SJCRH30 (cell line): ENCODE data around the gene PFKFB1. TPM values are rescaled to one million over a fixed set of nuclear protein-coding genes. Genes with fewer than 3 reads are reported as not detected.
"Not testable (repeated sequence)": the region's sequence is repeated elsewhere in the genome, so short reads cannot be mapped to it uniquely, and the experiment has no call there.

Experiments
- DNase-seq, 2 experiments: peaks; one replicate each; pipeline ENCODE4 v3.0.0-alpha.2; 2015 to 2020
- H3K27ac ChIP-seq: fragments of 250-450 bp; sonication (Bioruptor Pico); 2 replicates; pipeline ENCODE4 v1.5.1; 2020; ENCODE audit warnings: mild to moderate bottlenecking, moderate library complexity
- H3K27me3 ChIP-seq: fragments of 250-450 bp; sonication (Bioruptor Pico); 2 replicates; pipeline ENCODE4 v1.5.1; 2020; ENCODE audit warnings: mild to moderate bottlenecking, moderate library complexity
- H3K36me3 ChIP-seq: fragments of 250-450 bp; sonication (Bioruptor Pico); 2 replicates; pipeline ENCODE4 v1.5.1; 2020; ENCODE audit warnings: mild to moderate bottlenecking, moderate library complexity
- H3K4me1 ChIP-seq: fragments of 250-450 bp; sonication (Bioruptor Pico); 2 replicates; pipeline ENCODE4 v1.5.1; 2020; ENCODE audit warnings: mild to moderate bottlenecking, moderate library complexity
- H3K4me3 ChIP-seq: fragments of 250-450 bp; sonication (Bioruptor Pico); 2 replicates; pipeline ENCODE4 v1.5.1; 2020; ENCODE audit warnings: mild to moderate bottlenecking, moderate library complexity
- H3K9me3 ChIP-seq: fragments of 250-450 bp; sonication (Bioruptor Pico); replicated peaks from 2 replicates; pipeline ENCODE4 v1.5.1; 2020; ENCODE audit warnings: mild to moderate bottlenecking, moderate library complexity
- total RNA-seq: library from RNA; depleted of rRNA; stranded (reverse); fragments of >200 nt; shearing (Covaris generic); gene quantifications from 2 replicates; pipeline ENCODE4 v1.2.3, GENCODE V29; 2014

PFKFB1 gene
- total RNA-seq, 1 experiment from 2014 or later, result 0.14 TPM

DNA sequence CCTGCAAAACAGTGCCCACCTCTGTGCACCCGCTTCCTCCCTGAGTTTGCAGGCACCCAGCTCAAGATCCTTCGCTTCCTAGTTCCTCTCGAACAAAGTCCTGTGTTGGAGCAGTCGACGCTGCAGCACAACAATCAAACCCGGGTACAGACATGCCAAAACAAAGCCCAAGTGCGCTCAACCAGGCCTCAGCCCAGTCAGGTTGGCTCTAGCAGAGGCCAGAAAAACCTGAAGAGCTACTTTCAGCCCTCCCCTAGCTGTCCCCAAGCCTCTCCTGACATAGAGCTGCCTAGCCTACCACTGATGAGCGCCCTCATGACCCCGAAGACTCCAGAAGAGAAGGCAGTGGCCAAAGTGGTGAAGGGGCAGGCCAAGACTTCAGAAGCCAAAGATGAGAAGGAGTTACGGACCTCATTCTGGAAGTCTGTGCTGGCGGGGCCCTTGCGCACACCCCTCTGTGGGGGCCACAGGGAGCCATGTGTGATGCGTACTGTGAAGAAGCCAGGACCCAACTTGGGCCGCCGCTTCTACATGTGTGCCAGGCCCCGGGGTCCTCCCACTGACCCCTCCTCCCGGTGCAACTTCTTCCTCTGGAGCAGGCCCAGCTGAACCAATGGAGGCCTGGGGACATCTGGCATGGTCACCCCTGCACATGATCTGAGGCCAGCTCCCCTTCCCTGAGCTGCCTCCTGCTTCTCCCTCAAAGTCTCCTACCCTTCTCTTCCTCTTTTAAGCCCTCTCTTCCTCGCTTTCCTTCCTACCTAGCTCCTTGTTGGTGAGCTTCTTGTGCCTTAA is 13.0 kb upstream of the PFKFB1 start:
- no peak overlapping the region for H3K27ac ChIP-seq
- no peaks in the 10 kb centered on the region for H3K9me3 ChIP-seq
- H3K4me1 ChIP-seq, result no peaks in the 10 kb centered on the region
- no peaks in the 10 kb centered on the region for H3K27me3 ChIP-seq
- no peaks in the 10 kb centered on the region for H3K36me3 ChIP-seq
- no peak for DNase-seq
- H3K4me3 ChIP-seq, result no peak overlapping the region

DNA sequence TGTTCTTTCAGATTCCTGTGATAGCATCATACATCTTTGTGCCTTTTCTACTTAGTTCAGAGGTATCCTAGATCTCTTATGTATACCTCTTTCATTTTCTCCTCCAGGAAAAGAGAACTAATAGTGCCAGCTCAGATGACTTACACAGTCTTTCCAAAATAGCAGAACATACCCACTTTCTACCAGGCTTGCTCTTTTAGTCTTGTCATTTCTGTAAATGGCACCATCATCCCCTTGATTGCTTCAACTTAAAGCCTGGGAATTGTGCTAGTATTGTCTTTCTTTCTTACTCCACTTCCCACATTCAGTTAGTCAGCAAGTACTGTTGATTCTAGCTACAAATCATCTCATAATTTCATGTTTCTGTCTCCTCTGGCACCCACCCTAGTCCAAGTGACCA is 11.3 kb upstream of the PFKFB1 start:
- H3K36me3 ChIP-seq, result no peaks in the 10 kb centered on the region
- no peak overlapping the region for H3K4me3 ChIP-seq
- no peaks in the 10 kb centered on the region for H3K27me3 ChIP-seq
- no peak for DNase-seq
- H3K4me1 ChIP-seq, result no peaks in the 10 kb centered on the region
- no peaks in the 10 kb centered on the region for H3K9me3 ChIP-seq
- no peak overlapping the region for H3K27ac ChIP-seq

DNA sequence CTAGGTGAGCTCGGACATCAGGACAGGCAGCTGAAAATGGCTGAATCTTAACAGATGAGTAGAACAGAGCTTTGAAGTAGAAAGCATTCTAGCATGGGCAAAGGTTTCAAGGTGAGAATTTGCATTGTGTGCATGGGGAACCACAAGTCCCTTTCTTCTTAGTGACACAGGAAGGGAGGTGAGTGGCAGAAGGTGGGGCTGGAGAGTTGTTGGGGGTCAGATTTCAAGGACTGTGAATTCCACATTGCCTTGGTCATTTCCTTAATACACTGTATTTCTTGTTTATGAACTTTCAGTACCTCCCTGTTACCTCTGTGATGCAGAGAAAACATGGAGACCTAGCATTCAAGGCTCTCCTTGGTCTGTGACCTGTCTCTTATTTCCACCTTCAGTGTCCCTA is 10.2 kb upstream of the PFKFB1 start:
- no peak for DNase-seq
- no peak overlapping the region for H3K4me3 ChIP-seq
- H3K27me3 ChIP-seq, result no peaks in the 10 kb centered on the region
- H3K4me1 ChIP-seq, result no peaks in the 10 kb centered on the region
- no peaks in the 10 kb centered on the region for H3K9me3 ChIP-seq
- H3K36me3 ChIP-seq, result no peaks in the 10 kb centered on the region
- no peak overlapping the region for H3K27ac ChIP-seq

DNA sequence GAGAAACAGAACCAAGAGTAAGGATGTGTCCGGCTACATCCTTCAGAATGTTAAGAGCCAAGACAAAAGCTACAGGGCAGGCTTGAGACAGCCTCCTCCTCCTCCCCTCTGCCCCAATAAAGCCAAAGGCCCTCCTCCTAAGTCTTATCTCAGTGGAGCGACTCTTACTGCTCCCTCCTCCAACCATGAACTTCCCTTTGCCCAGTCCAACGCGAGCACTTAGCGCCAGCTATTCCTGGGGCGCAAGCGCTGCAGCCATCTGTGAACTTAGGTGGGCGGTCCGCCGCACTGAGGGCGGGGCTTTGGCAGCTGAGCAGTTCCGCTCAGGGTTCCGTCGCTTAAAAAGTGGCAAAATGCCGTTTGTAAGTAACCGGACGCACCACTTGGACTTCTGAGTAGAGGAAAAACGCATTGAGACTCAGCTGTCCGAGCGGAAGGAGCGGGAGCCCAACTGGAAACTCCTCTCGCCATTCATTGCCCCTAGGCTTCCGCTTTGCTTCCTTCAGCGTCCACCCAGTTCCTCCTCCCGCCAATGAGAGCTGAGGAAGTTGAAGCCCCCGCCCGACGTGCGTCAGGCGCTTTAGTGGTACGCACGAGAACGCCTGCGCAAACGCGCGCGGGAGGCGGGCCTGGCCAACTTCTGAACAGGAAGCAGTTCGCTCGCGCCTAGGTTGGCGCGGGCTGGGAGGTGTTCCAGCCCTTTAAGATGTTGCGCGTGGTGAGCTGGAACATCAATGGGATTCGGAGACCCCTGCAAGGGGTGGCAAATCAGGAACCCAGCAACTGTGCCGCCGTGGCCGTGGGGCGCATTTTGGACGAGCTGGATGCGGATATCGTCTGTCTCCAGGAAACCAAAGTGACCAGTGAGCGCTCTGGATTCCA is 6.0 kb upstream of the PFKFB1 start, which contains the start of gene APEX2:
Gene APEX2, plus strand, starts transcription at position 647 of the 882 bp plus-strand sequence. Its CDS starts 60 bp downstream, at position 707.
- Histone ChIP-seq H3K27me3 (no peaks in the 10 kb centered on the region), H3K27ac (peak within 1 kb of the TSS; percentile 80), H3K36me3 (no peaks in the 10 kb centered on the region), H3K4me1 (no peaks in the 10 kb centered on the region), H3K9me3 (no peaks in the 10 kb centered on the region), H3K4me3 (peak within 1 kb of the TSS; percentile 67)
- peak; percentile 83 to 85 for DNase-seq

DNA sequence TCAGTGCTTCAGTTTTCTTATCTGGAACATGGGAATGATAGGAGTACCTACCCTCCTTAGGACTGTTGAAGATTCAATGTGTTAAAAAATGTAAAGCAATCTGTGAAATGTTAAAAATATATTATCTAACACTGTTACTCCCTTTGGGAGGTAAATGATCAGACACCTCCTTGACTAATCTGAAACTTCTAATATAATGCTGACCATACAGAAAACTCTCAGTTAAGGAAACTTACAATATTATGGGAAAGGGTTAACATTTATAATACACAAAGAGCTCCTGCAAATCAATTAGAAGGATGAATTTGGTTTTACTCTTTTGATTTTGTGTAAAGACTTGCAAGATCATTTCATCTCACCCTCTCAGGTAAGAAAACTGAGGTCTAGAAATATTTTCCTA is 1.6 kb upstream of the PFKFB1 start:
- Histone ChIP-seq H3K4me3 (no peak overlapping the region), H3K4me1 (no peaks in the 10 kb centered on the region), H3K9me3 (no peaks in the 10 kb centered on the region), H3K36me3 (no peaks in the 10 kb centered on the region), H3K27me3 (no peaks in the 10 kb centered on the region), H3K27ac (no peak overlapping the region)
- no peak for DNase-seq

DNA sequence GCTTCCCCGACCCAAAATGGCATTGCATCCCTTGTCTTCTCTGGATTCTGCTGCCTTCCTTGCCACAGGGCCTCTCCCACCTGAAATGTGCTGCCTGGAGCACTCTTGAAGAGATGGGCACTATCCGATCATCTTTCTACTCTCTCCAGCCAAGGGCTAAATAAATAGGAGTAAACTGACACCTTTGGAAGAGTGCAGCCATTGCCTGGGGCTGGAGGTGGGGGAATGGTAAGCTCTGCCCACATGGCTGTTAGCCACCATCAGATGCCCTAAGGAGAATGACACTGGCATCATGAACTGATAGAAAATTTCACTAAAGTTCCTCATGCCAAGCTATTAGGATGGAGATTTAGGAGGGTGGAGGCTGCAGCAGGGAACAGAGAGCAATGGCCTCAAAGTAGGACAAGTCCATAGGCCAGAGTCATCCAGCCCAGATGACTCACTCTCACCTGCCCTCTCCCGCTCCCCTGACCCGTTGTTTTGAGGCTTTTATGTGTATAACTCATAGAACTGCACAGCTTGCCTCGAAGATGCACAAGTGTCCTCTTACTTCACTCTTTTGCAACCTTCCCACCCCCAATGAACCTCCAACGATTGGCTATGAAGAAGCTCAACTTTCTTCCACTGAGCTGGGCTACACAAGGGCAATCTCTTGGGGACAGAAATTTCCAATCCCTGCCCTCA is 822 bp upstream of the PFKFB1 start:
- H3K4me1 ChIP-seq, result no peaks in the 10 kb centered on the region
- H3K4me3 ChIP-seq, result no peak overlapping the region
- H3K27me3 ChIP-seq, result no peaks in the 10 kb centered on the region
- no peaks in the 10 kb centered on the region for H3K36me3 ChIP-seq
- no peaks in the 10 kb centered on the region for H3K9me3 ChIP-seq
- no peak for DNase-seq
- H3K27ac ChIP-seq, result no peak overlapping the region

DNA sequence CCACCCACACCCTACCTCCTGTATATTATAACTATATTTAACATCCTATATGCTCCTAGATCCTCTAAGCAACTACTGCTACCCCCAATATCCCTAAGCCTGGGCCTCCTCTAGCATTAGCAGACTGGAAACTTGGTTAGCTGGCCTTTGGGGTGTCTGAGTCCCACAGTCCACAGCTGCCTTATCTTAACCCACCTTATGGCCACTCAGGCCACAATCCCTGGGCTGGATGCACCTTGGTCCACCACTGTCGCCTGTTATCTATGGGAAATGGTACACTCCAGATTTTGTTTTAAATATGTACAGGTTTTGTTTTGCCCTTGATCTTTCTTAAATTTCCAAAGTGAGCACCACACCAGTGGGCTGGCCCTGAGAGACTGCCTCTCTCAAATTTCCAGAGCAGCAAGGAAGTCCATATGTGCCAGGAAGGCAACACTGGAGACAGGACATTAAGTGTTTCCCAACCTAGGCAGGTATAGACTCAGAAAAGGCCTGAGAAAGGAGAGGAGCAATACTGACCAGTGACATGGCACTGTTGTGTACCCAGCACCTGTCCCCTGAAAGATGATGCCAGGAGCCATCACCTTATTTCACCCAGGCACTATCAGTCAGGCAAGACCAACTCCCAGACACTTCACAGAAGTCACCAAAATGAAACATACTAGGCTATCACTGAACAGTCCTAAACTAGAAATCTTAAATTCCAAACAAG is 921 bp downstream of the PFKFB1 start:
- Histone ChIP-seq H3K4me3 (no peak overlapping the region), H3K4me1 (no peaks in the 10 kb centered on the region), H3K27ac (no peak overlapping the region), H3K27me3 (no peaks in the 10 kb centered on the region), H3K36me3 (no peaks in the 10 kb centered on the region), H3K9me3 (no peaks in the 10 kb centered on the region)
- DNase-seq, result no peak

DNA sequence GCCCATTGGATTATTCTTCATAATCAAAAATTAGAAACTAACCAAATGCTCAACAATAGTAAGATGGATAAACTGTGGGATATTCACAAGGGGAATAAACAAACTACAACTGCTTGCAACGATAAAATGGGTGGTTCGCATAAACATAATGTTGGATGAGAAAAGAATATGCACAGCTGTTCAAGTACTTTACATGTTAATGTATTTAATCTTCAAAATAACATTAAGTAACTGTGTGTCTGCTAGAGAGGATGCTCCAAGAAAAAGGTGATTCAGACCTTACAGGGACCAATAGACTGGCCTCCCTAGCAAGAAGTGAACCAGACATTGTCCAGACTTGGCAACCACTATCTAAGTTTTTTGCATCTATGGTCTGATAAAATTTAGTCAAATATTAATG is 2.3 kb downstream of the PFKFB1 start:
- no peaks in the 10 kb centered on the region for H3K27me3 ChIP-seq
- no peaks in the 10 kb centered on the region for H3K9me3 ChIP-seq
- no peak overlapping the region for H3K4me3 ChIP-seq
- H3K27ac ChIP-seq, result no peak overlapping the region
- no peak for DNase-seq
- H3K36me3 ChIP-seq, result no peaks in the 10 kb centered on the region
- no peaks in the 10 kb centered on the region for H3K4me1 ChIP-seq

DNA sequence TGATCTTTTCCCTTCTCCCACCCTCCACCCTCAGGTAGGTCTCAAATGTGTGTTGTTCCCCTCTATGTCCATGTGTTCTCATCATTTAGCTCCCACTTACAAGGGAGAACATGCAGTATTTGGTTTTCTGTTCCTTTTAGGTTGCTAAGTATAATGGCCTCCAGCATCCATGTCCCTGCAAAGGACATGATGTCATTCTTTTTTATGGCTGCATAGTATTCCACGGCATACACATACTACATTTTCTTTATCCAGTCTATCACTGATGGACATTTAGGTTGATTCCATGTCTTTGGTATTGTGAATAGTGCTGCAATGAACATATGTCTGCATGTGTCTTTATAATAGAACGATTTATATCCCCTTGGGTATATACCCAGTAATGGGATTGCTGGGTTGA is 10.7 kb downstream of the PFKFB1 start:
- H3K4me3 ChIP-seq, H3K4me1 ChIP-seq, H3K27ac ChIP-seq, H3K9me3 ChIP-seq, DNase-seq, H3K27me3 ChIP-seq, H3K36me3 ChIP-seq: not testable (repeated sequence)

DNA sequence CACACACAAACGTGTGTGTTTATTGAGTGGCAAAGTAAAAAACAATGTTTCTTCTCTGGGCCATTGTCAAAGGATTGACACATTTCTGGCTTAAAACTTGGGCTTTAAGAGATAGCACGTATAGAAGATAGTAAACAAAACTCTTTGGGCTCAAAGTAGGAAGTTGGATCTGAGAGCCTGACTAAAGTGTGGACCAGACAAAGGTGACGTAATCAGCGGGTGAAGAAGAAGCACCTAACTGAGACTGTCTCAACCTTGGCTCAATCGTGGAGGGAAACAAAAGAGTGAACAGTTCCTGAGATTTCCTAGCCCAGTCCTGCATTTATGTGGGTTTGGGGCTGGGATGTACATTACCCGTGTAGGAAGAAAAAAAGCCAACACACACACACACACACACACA is 13.7 kb downstream of the PFKFB1 start:
- no peak for DNase-seq
- Histone ChIP-seq H3K4me3 (no peak overlapping the region), H3K27me3 (no peaks in the 10 kb centered on the region), H3K36me3 (no peaks in the 10 kb centered on the region), H3K4me1 (no peaks in the 10 kb centered on the region), H3K27ac (no peak overlapping the region), H3K9me3 (no peaks in the 10 kb centered on the region)

DNA sequence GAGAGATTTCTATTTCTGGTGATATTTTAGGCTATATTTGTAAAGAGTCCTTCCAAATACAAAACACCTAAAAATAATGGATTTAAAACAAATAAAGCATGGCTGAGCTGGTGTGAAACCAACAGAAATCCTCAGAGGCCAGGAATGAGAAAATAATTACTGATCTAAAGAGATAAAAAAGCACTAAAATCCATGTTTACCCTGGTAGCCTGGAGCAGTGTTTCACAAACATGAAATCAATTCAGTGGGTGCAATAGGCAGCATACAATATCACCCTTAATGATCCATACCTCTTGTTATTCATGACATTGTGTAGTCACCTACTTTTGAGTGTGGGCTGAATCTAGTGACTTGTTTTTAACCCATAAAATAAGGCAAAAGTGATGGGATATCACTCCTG is 14.6 kb downstream of the PFKFB1 start:
- Histone ChIP-seq H3K4me3 (no peak overlapping the region), H3K36me3 (no peaks in the 10 kb centered on the region), H3K4me1 (no peaks in the 10 kb centered on the region), H3K27ac (no peak overlapping the region), H3K9me3 (no peaks in the 10 kb centered on the region), H3K27me3 (no peaks in the 10 kb centered on the region)
- no peak for DNase-seq

DNA sequence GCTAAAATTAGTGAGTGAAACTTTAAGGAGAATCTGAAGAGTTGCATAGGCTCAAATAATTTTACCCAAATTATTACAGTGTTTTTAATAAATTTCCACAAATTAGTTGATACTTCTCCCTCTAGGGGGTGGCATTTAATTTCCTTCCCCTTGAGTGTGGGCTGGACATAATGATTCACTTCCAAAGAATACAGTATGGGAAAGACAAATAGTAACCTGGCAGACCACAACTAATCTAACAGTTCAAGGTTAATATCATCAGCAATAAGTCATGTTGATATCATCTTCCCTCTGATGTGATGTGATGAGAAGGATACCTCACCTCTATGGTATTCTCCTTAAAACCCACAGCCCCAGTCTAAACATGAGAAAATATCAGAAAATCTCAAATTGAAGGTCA is 15.5 kb downstream of the PFKFB1 start:
- H3K27ac ChIP-seq, result no peak overlapping the region
- H3K4me3 ChIP-seq, result no peak overlapping the region
- no peak for DNase-seq
- H3K9me3 ChIP-seq, result no peaks in the 10 kb centered on the region
- H3K36me3 ChIP-seq, result no peaks in the 10 kb centered on the region
- no peaks in the 10 kb centered on the region for H3K4me1 ChIP-seq
- no peaks in the 10 kb centered on the region for H3K27me3 ChIP-seq

DNA sequence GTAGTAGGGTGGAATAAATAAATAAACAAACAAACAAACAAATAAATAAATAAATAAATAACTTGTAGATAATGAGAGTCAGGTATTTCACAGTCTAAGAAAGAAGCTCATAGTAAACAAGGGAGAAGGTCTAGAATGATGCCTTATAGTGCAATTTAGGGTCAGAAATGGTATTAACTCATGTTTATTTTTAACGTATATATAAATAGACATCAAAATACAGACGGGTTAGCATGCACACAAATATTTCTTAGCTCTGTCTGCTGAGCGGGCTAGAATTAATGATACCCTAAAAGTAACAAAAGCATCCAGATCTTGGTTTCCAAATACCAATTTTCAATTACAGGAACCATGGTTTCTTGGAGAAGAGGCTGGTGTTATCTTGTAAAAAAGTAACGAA is 16.6 kb downstream of the PFKFB1 start:
- Histone ChIP-seq H3K4me1 (no peaks in the 10 kb centered on the region), H3K36me3 (no peaks in the 10 kb centered on the region), H3K4me3 (no peak overlapping the region), H3K9me3 (no peaks in the 10 kb centered on the region), H3K27ac (no peak overlapping the region), H3K27me3 (no peaks in the 10 kb centered on the region)
- no peak for DNase-seq

DNA sequence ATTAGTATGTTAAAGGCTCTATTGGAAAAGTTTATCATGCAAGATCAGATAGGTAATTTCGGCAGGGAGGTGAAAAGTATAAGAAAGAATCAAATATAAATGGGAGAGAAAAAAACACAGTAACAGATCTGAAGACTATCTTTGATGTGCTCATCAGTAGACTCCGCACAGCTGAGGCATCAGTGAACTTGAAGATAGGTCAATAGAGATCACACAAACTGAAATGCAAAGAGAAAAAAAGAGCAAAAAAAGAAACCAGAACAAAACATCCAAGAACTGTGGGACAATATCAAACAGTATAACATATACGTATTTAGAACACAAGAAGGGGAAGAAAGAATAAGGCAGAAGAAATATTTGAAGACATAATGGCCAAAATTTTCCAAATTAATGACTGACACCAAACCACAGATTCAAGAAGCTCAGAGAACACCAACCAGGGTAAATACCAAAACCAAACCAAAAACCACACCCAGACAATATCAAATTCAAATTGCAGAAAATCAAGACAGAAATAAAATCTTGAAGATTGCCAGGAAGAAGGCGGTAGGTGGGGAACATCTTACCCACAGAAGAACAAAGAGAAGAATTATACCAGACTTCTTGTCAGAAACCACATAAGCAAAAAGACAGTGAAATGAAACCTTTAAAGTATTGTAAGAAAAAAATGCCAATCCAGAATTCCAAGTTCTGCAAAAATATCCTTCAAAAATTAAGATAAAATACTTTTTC is 29.1 kb downstream of the PFKFB1 start:
- no peak overlapping the region for H3K4me3 ChIP-seq
- no peaks in the 10 kb centered on the region for H3K9me3 ChIP-seq
- no peaks in the 10 kb centered on the region for H3K4me1 ChIP-seq
- no peaks in the 10 kb centered on the region for H3K36me3 ChIP-seq
- H3K27ac ChIP-seq, result no peak overlapping the region
- H3K27me3 ChIP-seq, result no peaks in the 10 kb centered on the region
- DNase-seq, result no peak
